AG09309 (cell line): Measurements from ENCODE around the gene WDR5.

Experiments
- DNase-seq: peaks from one replicate; pipeline ENCODE4 v3.0.0-alpha.2; 2010; ENCODE audit warnings: low read depth
- H3K4me3 ChIP-seq: 2 replicates; pipeline ENCODE4 v1.5.1; 2011; ENCODE audit warnings: mild to moderate bottlenecking, low read depth, low read length, moderate library complexity; ENCODE audit not compliant: control insufficient read depth
- TF ChIP-seq, protein P1 (sequence below): IDR thresholded peaks from 2 replicates; pipeline ENCODE4 v1.5.1; 2011; ENCODE audit warnings: mild to moderate bottlenecking, low read depth, low read length, inconsistent platforms; ENCODE audit not compliant: insufficient read depth, control insufficient read depth; ENCODE audit errors: missing control alignments

Gene WDR5

DNA sequence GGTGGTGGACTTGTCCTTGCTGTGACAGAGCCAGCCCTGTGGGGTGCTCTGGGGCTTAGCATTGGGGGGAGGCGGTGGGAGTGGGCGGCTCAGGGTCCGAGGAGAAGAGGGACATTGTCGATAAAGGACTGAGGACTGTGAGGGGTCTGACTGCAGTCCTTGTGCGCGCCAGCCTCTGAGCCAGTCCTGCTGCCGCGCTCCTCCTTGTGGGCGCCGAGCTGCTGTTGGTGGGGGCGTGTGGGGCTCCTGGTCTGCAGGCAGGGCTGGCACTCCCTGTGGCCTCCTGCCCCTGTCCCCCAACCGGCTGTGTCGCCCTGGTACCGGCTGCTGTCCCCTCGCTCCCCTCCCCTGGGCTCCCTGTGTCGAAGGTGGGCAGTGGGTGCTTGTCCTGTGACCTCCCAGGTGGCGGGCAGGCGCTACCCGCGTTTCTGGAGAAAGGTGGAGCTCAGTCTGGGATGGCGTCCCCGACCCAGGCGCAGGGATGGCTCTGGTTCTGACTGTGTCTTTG, 21.6 kb downstream of the WDR5 start:
- TF ChIP-seq, protein P1, sequence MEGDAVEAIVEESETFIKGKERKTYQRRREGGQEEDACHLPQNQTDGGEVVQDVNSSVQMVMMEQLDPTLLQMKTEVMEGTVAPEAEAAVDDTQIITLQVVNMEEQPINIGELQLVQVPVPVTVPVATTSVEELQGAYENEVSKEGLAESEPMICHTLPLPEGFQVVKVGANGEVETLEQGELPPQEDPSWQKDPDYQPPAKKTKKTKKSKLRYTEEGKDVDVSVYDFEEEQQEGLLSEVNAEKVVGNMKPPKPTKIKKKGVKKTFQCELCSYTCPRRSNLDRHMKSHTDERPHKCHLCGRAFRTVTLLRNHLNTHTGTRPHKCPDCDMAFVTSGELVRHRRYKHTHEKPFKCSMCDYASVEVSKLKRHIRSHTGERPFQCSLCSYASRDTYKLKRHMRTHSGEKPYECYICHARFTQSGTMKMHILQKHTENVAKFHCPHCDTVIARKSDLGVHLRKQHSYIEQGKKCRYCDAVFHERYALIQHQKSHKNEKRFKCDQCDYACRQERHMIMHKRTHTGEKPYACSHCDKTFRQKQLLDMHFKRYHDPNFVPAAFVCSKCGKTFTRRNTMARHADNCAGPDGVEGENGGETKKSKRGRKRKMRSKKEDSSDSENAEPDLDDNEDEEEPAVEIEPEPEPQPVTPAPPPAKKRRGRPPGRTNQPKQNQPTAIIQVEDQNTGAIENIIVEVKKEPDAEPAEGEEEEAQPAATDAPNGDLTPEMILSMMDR: no peak
- no peak for DNase-seq
- H3K4me3 ChIP-seq: no peak overlapping the region

DNA sequence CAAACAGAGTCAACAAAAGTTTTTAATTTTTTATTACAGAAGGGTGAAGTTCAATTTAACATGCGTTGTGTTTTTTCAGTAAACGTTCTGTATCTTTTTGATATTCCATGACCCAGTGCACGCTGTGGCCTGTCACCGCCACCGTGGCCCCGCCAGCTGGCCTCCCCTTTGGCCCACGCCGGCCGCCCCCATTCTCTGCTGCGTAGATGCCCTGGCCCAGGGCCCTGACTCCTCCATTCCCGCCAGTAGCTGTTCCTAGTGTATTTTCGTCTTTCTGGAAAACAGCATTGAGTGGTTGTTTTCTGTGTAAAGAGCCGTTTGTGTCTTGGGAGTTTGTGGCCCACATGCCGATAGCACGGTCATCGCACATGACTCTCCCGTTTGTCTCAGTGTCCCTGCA, 22.4 kb downstream of the WDR5 start:
- DNase-seq: no peak
- H3K4me3 ChIP-seq: no peak overlapping the region

DNA sequence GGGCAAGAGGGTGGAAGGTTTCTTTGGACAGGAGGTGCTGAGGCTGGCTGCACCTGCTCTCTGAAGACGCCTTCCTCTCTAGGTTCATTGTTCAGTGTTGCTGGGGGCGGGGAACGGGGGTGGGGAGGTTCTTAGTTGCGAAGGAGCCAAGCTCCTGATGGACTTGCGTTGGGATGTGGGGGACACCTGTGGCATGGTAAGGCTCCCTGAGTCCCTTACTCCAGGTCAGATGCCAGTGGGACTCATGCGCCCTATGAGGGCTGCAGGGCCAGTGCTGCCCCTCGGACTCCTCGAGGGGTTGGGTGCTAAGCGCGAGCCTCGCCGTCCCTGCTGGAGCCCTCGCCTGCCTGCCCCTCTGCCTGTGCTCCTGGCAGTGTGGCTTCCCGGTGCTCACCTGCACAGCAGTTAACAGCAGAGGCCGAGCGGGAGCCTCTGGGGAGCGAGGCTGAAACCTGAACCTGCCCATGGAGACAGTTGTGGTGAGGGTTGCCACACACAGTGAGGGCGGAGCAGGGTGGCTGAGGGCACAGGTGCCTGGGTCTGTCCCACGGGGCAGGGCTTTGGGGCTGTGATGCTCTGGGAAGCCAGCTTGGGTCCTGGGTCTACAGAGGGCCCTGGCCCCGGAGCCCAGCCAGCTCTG, 23.0 kb downstream of the WDR5 start:
- DNase-seq: no peak
- TF ChIP-seq, protein P1: no peak
- no peak overlapping the region for H3K4me3 ChIP-seq

More for the DNA sequence above, 22.4 kb downstream of the WDR5 start:
- TF ChIP-seq, protein P1: no peak

DNA sequence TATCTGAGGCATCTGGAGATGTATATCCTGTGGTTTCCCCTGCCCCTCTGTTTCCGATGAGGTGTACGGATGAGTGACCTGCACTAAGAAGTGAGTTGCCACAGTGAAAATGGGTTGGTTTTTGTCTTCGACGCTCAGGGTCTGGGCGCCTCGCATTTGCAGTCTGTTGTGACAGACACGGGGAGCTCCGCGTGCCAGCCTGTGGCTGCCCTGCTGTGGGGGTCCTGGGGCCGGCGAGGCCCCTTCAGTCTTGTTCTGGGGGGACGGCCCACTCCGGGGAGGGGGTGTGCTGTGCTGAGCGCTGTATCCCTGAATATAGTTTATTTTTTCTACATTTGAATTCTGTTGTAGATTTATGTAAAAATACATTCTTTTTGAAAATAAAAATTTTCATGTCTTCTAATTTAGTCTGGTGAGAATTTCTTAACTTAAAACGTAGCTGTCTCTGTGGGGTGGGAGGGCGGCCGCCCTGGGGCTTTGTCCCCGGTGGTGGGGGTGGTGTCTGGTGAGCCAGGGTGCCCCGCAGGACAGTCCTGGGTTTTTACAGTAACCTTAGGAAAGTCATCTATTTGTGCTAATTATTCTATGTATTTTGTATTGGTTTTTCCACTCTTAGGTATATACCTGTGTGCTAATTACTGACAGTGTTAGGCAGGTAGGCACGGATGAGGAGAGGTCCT, 23.8 kb downstream of the WDR5 start:
- no peak overlapping the region for H3K4me3 ChIP-seq
- TF ChIP-seq, protein P1: no peak
- no peak for DNase-seq

DNA sequence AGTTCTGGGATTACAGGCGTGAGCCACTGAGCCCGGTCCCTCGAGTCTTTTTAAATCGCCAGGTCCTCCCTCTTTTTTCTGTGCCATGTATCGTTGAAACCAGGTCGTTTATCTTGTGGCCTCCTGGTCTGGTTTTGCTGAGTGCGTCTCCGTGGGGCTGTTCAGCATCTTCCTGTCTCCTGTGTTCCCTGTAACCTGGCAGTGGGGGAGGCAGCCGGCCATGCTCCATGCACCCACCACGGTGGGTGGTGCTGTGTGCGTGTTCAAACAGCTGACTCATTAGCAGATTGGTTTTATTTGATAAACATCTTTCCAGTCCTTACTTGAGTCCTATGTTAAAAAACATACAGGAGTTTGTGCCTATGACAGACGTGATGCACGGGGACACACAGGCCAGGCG, 25.8 kb downstream of the WDR5 start:
- no peak for DNase-seq
- TF ChIP-seq, protein P1: no peak

DNA sequence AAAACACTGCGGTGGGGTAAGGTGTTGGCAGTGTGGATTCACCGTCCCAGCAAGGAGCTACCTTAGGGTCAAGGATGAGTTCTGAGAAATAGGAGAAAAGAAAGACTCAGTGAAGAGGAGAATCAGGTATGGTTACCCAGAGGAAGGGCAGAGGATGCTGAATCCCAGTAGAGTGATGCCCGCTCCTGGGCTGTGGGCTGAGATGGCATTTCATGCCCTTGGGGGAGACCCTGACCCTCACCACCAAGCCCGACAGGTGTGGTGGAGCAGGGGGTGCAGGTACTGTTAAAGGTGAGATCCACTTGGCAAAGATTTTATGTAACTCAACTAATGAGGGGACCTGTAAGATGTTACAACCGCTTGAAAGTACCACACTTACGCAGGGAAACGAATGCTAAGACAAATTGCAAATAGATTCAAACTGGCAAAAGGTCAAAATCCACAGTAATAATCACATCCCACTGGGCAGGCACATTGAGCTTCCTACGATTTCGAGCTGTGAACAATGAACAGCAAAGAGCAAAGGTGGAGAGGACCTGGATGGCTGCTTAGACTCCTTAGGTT, 26.4 kb downstream of the WDR5 start:
- TF ChIP-seq, protein P1: no peak
- H3K4me3 ChIP-seq: no peak overlapping the region
- DNase-seq: no peak

More for the DNA sequence above, 25.8 kb downstream of the WDR5 start:
- H3K4me3 ChIP-seq: no peak overlapping the region
